ENCODE measurements around the gene CD38.
A peak's percentile ranks its signal among the peaks of the same experiment; 100 is the strongest.
"Not testable (repeated sequence)": the region's sequence is repeated elsewhere in the genome, so short reads cannot be mapped to it uniquely, and the experiment has no call there.

CD38 gene

GRCh38 chr4:15802497-15802896 lies 24.4 kb downstream of the CD38 start:
- DNase-seq = not testable (repeated sequence)

GRCh38 chr4:15805583-15806517 lies 27.7 kb downstream of the CD38 start:
- peak; percentile 53 for DNase-seq

GRCh38 chr4:15809058-15809457 lies 30.9 kb downstream of the CD38 start:
- DNase-seq = no peak

- no peak for DNase-seq
Observed at GRCh38 chr4:15809466-15809865, 31.3 kb downstream of the CD38 start.

GRCh38 chr4:15811703-15812337 lies 33.7 kb downstream of the CD38 start:
- no peak for DNase-seq

GRCh38 chr4:15832523-15833451 lies 54.7 kb downstream of the CD38 start:
- DNase-seq = no peak

GRCh38 chr4:15833801-15834200 lies 55.7 kb downstream of the CD38 start:
- DNase-seq = no peak

GRCh38 chr4:15836362-15836761 lies 58.2 kb downstream of the CD38 start:
- DNase-seq = peak; percentile 55

- peak; percentile 13 for DNase-seq
Observed at GRCh38 chr4:15837591-15837990, 59.5 kb downstream of the CD38 start.

GRCh38 chr4:15841194-15841730 lies 63.1 kb downstream of the CD38 start:
- not testable (repeated sequence) for DNase-seq

- no peak for DNase-seq
Observed at GRCh38 chr4:15847746-15848145, 69.6 kb downstream of the CD38 start.

GRCh38 chr4:15848191-15848842 lies 70.2 kb downstream of the CD38 start:
- DNase-seq = no peak

- no peak for DNase-seq
Observed at GRCh38 chr4:15851969-15852368, 73.8 kb downstream of the CD38 start.

GRCh38 chr4:15852524-15852923 lies 74.4 kb downstream of the CD38 start:
- DNase-seq = no peak

- DNase-seq = no peak
Observed at GRCh38 chr4:15853345-15853744, 75.2 kb downstream of the CD38 start.

GRCh38 chr4:15855804-15856475 lies 77.8 kb downstream of the CD38 start:
- DNase-seq = no peak

- DNase-seq = not testable (repeated sequence)
Observed at GRCh38 chr4:15861198-15861597, 83.1 kb downstream of the CD38 start.

GRCh38 chr4:15864651-15865566 lies 86.8 kb downstream of the CD38 start:
- DNase-seq = no peak

GRCh38 chr4:15868111-15868510 lies 90.0 kb downstream of the CD38 start:
- no peak for DNase-seq

- no peak for DNase-seq
Observed at GRCh38 chr4:15868826-15869413, 90.8 kb downstream of the CD38 start.

Data from kidney glomerular epithelial cell (primary cell).